Measurements from ENCODE around the gene LZTS2.

LZTS2 gene

GRCh38 chr10:101054876-101055275, 55.3 kb downstream of the LZTS2 start:
- DNase-seq (ENCODE audit: low read depth in 2 of 2) = no peak

GRCh38 chr10:101055411-101055810, 55.8 kb downstream of the LZTS2 start:
- no peak for DNase-seq (ENCODE audit: low read depth in 2 of 2)

- no peak for DNase-seq (ENCODE audit: low read depth in 2 of 2)
Observed at GRCh38 chr10:101056365-101057151, 57.0 kb downstream of the LZTS2 start.

All from stimulated activated CD8-positive, alpha-beta memory T cell treated with anti-CD3 and anti-CD28 coated beads, Interleukin-2, amount 100 ng/mL, for 1 hour (primary cell).